GM21825 (cell line): ENCODE data around the gene ZNF92.
"Not testable (repeated sequence)": the region's sequence is repeated elsewhere in the genome, so short reads cannot be mapped to it uniquely, and the experiment has no call there.

Source experiments
- ATAC-seq: cut with Tn5 transposase; IDR thresholded peaks from one replicate; pipeline ENCODE4 v1.9.1; 2021; ENCODE audit warnings: mild to moderate bottlenecking, moderate library complexity; ENCODE audit not compliant: unreplicated experiment

The ZNF92 gene

GRCh38 chr7:65423286-65423685 lies 49.6 kb downstream of the ZNF92 start:
- ATAC-seq: not testable (repeated sequence)

DNA sequence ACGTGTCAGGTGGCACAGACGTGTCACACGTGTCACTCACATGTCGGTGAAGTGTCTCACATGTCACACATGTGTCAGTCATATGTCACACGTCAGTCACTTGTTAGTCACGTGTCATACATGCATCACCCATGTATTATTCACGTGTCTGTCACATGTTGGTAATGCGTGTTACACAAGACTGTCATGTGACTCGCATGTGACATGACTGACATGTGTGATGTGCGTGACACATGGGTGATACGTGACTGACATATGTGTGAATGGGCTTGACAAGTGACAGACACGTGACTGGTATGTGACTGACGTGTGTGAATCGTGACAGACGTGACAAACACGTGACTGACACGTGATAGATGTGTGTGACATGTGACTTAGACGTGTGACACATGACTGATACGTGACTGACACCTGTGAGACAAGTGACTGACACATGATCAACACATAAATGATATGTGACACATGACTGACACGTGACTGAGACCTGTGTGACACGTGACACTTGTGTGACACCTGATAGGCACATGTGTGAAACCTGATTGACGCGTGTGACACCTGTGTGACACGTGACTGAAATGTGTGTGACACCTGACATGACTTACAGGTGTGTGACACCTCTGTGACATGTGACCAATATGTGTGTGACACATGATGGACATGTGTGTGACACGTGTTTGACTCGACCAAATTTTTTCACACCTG lies 56.1 kb downstream of the ZNF92 start:
- no peak for ATAC-seq

- ATAC-seq: no peak
Observed at GRCh38 chr7:65430344-65431186, 56.9 kb downstream of the ZNF92 start.

- ATAC-seq: no peak
Observed at GRCh38 chr7:65434307-65434706, 60.7 kb downstream of the ZNF92 start.

DNA sequence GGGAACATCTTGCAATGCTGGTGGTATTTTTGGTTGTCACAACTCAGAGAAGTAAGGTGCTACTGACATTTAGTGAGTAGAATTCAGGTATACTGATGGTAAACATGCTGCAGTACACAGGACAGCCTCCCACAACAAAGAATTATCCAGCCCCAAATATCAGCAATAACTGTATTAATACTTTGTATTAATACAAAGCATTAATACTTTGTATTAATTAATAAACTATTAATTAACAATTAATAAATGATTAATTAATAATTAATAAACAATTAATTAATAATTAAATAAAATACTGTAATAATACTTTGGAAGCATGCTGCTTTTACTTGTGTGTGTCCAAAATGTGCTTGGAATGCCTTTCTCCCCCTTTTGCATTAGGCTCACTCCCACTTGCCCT lies 62.5 kb downstream of the ZNF92 start:
- no peak for ATAC-seq

DNA sequence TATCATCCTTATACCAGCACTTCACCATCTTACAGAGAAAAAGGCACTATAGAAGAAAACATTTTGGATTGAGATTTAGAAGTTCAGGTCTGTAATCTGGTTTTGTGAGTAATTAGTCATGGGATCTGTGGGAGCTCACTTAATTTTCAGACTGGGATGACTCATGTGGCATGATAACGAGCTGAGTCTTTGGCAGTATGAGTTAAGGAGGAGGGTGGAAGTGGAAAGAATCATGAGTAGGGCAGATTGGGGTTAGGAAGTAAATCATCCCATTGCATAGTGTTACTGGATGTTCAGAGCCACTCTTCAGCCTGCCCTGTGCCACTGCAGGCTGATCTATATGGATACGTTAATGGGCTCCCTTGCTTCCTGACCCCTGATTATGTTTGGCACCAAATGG lies 64.9 kb downstream of the ZNF92 start:
- ATAC-seq: no peak

DNA sequence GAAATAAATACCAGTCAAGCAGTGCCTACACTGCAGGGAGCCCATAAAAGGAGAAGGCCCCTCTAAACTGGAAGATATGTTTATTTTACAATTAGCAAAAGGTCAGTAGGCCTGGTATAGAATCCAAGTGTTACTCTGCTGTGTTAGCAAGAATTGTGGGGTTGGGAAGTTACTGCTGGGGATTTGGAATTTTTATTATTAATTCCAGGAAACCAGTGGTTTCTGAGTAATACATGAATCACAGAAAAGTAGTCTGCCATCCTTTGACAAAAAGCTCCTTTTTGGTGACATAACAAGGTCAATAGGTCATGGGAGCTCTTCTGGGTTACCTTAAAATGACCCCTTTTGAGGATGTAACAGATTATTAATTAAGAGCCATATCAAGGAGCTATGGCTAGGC lies 67.4 kb downstream of the ZNF92 start:
- ATAC-seq: no peak

DNA sequence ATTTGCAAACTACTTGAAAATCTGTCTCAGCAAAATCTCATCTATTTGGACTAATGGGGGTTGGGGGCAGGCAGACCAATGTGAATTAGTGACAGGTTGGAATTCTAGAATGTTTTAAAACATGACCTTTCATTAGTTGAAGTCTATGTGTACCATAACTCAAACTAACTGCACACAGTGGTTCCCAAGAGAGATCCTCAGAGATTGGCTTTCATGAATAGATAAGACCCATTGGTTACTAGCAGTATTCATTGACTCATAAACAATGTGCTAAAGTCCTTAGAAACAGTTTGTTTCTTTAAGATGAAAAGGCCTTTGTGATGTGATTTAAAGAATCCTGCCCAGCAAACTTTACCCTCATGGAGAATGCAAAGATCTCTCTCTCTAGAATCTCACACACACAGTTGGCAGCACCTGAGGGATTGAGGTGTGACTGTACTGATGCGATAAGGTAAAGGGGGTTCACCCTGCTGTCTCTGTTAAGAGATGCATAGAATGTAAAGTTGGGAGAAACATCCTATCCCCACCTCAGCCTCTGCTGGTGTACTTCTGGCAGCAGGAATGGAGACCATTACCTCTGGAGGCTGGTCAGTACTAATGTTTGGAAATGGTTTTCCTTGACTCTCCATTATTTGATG lies 70.7 kb downstream of the ZNF92 start:
- ATAC-seq: no peak

DNA sequence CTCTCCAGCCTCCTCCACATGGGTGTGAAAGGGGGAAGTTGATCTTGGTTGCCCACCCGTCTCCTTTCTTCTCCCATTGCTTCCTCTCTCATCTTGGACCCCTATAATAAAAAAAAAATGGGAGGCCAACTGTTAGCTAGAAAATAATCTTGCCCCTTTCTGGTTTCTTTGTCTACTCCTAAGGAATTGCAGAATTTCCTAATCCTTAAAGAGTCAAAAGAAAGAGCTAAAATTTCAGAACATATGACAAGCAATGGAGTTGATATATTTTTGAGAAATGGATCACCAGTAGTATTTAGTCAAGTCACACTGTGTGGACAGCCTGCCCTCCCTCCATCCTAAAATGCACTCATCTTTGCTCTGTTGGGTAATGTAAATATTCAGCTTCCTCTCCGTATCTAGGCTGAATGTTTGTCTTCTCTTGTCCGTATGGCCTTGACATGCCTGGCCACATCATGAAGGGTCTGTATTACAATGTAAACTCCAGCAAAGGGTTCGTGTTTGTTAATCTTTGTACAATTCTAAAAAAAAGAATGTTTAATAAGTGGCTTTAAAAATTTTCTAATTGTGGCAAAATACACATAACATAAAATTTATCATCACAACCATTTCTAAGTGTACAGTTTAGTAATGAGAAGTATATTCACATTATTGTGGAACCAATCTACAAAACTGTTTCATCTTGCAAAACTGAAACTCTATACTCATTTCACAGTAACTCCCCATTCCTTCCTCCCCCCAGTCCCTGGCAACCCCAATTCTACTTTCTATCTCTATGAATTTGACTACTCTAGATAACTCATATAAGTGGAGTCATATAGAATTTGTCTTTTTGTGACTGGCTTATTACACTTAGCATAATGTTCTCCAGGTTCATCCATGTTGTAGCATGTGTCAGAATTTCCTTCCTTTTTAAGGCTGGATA lies 71.5 kb downstream of the ZNF92 start:
- no peak for ATAC-seq

GRCh38 chr7:65447041-65447440 lies 73.4 kb downstream of the ZNF92 start:
- not testable (repeated sequence) for ATAC-seq

- no peak for ATAC-seq
Observed at GRCh38 chr7:65448816-65449504, 75.3 kb downstream of the ZNF92 start.

DNA sequence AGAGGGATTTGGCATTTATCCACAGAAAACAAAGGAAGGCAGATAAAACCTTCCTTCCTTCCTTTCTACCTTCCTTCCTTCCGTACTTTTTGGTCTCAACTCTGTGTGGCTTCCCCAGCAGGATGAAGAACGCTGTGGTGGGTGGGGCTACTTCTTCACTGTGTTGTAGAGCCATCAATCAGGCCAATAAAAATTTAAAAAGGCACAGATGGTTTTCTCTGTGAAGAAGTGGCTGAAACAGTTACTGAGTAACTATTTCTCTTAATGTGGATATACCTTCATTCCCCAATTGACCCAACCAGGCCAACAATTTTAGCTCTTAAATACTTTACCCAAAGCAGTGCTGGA lies 75.8 kb downstream of the ZNF92 start:
- no peak for ATAC-seq
